HG03064 (cell line): ENCODE data around the gene ROR2.

Experiments used
- ATAC-seq: cut with Tn5 transposase; IDR thresholded peaks from one replicate; pipeline ENCODE4 v1.9.1; 2021; ENCODE audit warnings: low read depth; ENCODE audit not compliant: unreplicated experiment

The ROR2 gene

DNA sequence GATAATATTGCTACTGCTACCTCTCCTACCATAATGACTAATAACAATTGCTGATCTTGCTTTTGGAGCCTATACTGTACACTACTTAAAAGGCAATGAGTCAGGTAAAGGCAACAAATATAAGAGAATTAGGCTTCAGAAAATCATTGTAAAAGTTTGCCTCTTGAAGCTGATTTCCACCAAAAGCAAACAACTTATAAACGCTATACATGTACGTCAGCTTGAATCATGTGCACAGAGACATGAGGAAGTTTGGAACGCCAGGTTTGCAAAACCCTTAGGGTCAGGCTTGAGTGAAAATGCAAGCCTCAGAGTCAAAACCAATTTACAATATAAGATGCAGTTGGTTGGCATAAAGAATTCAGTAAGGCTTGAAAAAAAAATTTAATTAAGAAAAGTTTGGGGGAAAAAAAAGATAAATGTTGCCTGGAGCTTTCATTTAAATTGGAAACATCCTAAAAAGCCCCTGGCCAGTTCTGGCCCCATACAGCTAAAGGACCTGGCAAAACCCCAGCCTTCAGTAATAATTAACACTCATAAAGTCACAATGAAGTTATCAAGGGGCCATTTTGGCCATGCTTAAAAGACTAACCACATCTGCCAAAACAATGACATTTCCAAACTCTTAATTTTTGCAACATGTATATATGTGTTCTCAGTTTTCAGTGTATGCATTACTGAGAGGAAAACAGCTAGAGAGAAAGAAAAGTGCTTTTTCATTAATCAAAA is 345.4 kb downstream of the ROR2 start:
- ATAC-seq: no peak

DNA sequence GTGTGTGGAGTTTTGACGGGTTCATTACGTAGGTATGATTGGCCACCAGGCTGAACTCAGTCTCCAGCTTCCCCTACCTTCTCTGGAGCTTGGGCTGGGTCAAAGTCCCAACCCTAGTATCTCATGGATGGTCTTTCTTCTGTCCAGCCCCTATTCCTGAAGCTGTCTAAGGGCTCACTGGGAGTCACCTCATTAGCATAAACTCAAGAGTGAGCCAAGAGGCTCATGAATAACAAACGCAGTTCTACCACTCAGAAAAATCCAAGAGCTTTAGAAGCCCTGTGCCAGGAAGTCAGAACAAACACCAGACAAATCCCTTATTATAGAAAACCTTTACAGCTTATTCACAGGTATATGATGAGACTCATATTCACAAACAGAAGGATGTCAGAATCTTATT is 346.1 kb downstream of the ROR2 start:
- no peak for ATAC-seq

DNA sequence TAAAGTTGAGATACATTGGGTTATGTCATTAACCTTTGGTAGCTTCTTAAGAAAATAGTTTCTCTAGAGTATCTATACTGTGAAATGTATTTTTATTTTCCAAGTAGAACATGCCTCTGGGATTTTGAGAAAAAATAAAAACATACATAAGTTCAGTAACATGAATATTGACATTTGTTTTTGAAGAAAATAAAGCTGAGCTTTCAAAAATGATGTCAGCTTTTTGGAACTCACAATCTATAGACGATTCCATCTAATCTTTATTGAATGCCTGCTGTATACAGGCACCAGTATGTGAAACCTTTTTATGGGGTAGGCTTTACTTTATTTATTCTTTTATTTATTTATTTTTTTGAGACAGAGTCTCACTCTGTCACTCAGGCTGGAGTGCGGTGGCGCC is 350.5 kb downstream of the ROR2 start:
- ATAC-seq: no peak

DNA sequence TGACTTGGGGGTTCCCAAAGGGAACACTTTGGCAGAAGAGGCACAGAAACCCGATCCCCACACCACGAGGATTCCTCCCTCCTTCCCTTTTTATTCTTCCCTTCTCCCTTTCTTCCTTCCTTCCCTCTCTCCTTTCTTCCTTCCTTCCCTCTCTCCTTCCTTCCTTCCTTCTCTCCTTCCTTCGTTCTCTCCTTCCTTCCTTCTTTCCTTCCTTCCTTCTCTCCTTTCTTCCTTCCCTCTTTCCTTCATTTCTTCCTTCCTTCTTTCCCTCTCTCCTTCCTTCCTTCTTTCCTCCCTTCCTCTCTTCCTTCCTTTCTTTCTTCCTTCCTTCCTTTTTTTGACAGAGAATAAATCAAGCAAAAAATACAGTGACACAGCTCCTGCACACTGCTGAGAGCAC is 358.4 kb downstream of the ROR2 start:
- ATAC-seq: no peak

DNA sequence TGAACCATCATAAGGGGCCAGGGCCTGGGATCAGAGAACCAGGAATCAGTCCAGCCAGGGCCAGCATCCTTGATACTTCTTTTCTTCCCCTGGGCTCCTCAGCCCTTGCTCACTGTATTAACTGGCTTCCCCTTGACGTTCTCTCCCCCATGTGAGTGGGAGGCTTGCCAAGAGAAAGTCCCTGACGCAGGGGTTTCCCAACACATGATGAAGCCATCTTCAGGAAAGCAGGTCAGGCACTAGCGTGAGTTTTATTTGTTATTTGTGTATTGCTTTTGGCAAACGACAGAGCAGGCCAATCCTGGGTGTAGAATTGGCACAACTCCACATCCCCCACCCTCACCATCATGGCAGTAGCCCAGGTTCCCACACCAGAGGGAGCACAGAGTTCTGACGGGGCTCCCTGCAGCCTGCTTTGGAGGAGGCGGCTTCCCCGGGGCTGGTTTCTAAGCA is 360.9 kb downstream of the ROR2 start:
- no peak for ATAC-seq

DNA sequence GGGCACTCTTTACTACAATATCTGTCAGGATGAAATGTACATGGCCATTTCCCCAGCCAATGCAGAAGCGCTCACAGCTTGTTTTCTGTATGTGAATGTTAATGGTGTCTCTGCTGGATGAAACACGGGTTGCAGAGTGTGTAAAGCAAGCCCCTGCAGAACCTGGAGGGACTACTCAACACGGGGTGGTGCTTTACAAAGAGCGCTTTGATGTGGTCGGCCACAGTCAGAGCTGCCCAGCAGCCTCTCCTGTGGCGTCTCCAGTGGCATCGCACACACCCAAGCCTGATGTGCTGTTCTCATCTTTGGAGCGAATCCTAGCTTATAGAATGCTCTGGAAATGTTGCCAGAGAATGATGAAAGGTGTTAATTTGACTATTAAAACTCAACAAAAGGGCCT is 363.7 kb downstream of the ROR2 start:
- ATAC-seq: no peak

DNA sequence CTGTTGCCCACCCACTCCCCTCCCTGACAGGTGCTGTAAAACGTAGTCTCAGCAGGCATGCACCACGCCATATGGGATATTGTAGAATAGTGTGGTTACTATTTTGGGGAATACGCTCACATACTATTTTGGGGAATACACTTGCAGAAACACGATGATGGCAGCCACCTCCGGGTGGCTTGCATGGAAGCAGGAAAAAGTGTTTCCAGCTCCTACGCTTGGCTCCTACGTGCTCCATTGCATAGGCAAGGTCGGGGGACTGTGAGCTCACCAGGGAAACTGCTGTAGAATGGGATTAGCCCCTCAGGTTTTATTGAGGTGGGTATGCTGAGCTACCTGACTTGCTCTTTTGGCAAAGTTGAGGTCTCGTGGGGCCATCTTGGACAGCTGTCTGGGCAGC is 366.1 kb downstream of the ROR2 start:
- ATAC-seq: no peak

DNA sequence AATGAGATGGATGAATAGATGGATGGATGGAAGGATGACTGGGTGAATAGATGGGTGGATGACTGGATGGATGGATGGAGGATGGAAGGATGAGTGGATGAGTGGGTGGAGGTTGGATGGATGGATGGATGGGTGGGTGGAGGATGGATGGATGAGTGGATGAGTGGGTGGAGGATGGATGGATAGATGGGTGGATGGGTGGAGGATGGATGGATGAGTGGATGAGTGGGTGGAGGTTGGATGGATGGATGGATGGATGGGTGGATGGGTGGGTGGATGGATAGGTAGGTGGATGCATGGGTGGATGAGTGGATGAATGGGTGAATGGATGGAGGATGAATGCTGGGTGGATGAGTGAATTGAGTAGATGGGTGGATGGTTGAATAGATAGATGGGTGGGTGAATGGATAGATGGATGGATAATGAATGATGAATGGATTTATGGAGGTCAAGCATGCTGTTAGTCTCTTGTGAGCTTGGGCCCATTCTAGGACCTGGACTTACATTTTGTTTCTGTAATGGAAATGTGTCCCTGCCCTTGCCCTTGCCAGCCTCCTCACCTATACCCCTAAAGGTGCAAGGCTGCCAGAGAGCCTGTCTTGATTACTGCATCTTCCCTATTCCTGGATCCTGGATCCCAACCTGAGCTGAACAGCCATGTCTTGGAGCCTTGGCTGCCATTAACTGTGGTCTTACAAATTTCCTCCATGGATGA is 366.7 kb downstream of the ROR2 start:
- ATAC-seq: no peak

DNA sequence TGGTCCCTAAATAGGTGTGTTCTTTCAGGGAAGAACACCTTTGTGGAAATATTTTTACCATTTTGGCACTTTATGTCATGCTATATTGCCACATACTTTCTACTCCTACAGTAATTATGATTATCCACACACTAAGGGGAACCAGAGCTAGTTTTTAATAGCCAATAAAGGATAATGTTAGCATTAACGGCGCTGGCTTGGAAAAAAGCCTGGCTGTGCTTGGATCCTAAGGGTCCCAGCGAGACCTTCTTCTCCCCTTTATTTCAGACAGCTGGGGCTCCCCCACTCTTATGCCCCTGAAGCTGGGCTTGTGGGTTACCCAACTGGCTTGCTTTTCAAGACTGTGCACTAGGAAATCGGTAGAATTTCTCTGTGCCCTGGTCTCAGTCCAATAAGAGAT is 367.8 kb downstream of the ROR2 start:
- no peak for ATAC-seq

DNA sequence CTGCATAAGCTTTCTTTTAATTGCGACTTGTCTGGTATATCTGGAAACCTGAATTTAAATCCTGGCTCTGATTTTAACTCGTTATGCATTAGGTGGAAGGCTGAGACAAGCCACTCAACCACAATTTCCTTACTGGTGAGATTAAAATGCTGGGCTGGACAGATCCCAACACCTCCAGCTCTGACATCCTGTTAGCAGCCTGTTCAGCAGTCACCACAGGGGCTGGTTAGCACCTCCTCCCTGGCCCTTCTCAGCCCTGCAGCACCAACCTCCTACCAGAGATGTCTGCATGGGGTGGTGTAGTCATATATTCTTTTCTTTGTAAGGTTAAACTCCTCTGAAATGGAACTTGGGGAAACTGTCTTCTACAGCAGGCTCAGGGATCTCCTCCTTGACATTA is 369.9 kb downstream of the ROR2 start:
- ATAC-seq: no peak

DNA sequence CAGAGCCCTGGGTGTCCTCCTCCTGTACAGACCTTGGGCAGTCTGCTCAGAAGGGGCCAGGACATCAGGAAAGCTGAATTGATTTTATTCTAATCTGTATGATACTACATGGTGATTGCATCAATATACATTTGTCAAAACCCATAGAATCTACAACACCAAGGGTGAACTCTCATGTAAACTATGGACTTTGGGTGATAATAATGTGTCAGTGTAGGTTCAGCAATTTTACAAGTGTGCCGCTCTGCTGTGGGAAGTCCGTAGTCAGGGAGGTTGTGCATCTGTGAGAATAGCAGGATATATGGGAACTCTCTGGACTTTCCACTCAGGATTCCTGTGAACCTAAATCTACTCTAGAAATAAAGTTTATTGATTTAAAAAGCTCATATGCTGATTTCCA is 371.1 kb downstream of the ROR2 start:
- ATAC-seq: no peak

DNA sequence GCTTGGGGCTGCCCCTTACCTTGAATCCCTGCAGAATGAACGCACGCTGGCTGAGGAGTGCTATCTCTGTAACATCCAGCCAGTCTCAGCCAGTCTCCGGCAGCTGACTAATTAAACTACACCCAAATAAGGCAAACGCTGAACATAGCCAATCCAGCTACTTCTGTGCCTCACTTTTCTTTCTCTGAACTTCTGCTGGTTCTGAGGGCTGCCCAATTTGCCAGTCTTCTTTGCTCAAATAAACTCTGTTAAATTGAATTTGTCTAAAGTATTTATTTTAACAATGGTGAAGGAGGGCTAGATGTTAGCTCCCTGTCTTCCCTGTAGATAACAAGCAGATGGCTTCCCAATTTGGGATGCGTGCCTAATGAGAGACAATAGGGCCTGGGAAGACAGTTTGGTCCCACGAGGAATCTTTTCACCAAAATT is 372.4 kb downstream of the ROR2 start:
- no peak for ATAC-seq

DNA sequence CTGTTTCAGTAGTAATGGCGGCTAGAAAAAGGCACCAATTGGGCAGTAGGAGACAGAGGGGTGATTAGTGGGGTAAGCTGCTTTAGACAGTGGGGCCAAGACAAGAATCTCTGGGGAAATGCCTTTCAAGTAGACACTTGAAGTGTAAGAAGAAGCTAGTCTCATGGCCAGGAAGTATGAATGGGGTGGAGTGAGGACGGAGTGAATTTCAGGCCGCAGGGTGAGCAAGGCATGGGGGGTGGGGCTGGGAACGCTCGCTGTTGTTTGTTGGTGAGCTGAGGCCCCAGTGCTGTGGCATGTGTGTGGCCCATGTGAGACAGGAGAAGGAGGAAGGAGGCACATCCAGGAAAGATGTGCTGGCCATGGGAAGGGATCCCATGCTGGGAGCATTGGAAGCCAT is 377.2 kb downstream of the ROR2 start:
- ATAC-seq: no peak

DNA sequence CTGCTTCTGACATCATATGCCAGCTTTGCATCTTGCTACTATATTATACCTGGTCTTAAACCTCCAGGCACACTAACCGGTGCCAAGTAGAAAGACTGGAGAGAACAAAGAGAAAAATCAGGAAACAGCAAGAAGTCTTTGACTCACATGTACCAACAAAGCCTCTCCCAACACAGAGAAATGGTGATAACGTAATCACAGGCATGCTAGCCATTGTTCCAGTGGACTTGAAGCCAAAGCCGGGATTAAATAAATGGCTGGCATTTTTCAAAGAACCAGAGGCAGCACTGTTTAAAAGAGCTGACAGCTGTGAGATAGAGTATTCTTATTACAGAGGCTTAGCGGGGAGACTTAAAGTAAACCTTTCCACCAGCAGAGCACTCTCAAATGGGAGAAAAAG is 378.0 kb downstream of the ROR2 start:
- ATAC-seq: no peak

DNA sequence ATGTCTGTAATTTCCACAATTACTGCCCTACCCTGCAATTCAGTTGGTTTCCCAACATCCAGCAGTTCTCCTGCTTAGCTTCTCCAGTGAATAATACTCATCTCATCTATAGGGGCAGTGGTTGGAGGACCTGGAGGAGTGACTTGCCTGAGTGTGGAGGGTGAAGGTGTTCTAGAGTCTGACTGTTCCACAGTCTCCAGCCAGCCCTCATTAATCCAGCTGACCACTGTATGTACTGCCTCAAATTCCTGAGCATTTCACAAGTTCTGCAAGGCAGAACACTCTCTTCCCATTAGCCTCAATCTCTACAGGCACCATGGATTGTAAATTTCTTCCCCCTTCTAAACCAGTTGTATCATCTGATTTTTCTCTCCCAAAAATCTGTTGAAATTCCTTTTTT is 379.0 kb downstream of the ROR2 start:
- no peak for ATAC-seq

DNA sequence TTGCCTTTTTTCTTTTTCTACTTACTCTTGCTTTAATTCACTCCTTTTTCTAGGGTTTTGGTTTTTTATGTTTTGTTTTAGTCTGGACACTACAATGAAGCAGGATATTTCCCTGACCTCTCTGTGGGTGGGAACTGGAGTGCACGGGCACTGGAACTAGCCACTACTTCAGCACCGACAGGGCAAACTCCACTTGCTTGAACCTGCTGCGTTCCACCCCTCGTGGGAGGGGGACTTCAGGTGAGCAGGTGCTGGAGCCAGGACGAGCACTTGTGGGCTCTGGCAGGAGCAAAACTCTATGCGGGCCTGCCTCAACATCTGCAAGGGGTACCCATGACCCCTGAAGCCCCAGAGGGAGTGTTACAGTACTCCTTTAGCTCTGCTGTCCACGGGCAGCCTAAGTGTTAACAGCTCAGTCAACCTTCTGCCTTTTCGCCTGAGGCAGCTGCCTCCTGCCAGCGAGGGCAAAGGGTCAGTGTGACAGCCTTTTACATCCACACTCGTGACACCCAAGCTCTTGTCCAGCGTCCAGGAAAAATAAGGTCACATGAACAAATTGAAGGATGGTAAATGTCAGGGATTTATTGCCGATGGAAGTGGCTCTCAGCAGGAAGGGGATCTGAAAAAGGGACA is 382.3 kb downstream of the ROR2 start:
- ATAC-seq: no peak

DNA sequence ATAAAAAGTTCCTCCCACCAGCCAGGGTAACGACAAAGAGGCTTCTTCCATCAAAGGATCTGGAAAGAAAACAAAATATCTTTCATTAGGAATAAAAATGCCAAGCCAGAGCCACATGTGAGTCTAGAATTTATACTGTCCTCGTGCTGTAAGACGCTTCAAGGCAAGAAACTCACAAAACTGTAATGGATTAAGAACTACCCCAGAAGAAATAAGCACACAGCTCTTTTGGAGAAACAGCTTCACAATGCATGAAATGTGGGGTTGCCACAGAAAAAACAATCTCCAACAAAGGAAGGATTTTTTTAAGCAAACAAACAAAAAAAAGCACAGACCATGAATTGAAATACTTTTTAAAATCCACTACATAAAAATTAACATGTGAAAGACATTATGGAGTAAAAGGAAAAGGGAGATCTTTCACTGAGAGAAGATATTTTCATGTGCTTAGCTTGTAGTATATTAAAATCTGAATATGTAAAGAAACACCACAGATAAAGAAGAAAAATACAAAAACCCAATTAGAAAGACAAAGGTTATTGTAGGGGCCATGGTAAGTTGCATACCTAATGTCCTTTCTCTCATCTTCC is 385.9 kb downstream of the ROR2 start:
- no peak for ATAC-seq

DNA sequence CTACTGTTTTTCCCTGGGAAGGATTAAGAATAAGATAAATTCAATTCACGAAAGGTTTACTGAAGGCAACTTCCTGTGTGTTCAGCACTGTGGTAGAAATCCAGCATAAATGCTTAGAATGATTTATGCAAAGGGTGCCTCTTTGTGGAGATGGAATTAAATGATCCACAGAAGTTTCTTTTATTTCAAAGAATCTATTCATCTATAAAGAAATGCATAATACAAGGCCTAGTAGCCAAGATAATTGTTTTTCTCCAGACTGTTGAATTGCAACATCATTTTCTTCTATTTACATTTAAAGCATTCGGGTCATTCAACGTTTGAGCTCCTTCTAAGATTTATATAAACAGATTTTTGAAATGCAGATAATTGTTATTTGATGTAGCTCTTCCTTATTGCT is 387.6 kb downstream of the ROR2 start:
- no peak for ATAC-seq

DNA sequence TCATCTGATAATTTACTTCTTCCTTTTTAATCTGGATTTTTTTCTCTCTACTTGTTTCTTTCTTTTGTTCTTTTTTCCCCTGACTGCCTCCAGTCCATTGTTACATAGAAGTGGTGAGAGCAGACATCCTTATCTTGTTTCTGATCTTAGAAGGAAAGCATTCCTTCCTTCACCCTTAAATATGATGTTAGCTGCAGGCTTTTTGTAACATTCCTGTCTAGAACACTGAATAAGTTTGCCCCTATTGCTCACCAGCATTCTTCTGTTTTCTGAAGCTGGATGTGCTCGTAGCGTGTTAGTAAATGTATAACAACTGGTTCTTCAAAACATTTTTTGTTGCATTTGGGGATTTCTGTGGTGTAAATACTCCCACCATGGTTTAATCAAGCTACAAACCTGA is 389.7 kb downstream of the ROR2 start:
- ATAC-seq: no peak

DNA sequence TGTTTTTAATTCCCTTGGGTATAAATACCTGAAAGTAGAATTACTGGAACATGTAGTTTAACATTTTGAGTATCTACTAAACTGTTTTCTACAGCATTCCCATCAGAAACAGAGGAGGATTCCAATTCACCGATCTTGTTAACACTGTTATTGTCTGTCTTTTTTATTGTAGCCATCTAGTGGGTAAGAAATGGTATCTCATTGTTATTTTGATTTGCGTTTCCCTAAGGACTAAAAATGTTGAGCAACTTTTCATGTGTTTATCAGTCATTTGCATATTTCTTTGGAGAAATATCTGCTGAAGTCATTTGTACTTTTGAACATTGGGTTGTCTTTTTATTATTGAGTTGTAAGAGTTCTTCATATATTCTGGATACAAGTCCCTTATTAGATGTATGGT is 391.1 kb downstream of the ROR2 start:
- no peak for ATAC-seq

DNA sequence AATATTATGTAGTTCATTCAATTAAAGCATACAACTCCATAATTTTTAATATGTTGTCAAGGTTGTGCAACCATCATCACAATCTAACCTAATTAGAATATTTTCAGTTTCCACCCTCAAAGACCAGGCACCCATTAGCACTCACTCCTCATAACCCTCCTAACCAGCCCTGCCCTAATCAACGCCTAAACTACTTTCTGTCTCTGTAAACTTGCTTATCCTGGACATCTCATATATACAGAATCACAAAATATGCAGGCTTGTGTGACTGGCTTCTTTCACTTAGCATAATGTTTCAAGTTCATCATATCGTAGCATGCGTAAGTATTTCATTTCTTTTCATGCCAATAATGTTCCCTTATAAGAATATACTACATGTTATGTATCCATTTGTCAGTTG is 391.6 kb downstream of the ROR2 start:
- no peak for ATAC-seq

DNA sequence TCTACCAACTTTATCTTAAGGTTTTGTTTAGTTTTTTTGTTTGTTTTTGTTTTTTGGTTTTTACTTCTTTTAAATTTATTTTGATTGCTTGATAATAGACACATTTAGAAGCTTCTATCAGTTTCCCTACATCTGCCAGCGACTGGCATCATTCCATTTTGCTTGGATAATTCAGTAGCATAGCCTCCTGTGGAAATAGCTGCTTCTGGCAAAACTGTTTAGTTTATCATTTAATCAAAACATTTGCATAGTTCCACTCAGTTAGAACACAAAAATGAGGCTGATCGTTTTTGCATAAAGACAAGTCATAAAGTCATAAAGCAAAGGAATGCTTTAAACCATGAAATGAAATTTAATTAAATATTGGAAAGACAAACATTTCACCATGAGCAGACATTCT is 392.7 kb downstream of the ROR2 start:
- ATAC-seq: no peak
